ENCODE results near the gene NPAS3. TPM values are rescaled to one million over a fixed set of nuclear protein-coding genes. Genes with fewer than 3 reads are reported as not detected.

Gene NPAS3
- total and polyA plus RNA-seq, 8 donors, result 0.23 to 2.8 (median 1.4) TPM

DNA sequence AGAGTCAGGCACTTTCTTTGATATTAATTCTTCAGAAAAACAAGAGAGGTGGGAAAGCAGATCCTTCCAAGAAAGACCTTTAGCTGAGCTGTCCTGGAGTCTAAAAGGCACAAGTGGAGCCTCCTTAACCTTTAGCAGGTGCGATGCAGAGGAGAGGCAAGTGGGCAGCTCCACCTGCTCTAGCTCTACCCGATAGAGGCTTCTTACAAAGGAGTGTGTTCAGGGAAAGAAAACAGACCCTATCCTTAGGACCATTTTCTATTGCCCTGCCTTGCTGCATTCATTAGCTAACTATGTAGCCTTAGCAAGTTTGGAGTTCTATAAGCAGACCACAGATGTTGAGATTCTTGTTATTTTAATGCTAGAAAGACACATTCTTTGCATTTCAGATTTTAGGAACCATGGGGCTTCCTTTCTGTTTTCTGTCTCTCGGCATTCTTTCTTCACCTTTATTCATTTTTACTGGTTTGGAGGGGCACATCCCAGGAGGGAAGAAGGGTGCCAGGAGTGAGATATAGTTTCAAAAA is 797.7 kb downstream of the NPAS3 start:
- WGBS, 2 donors, result 83 to 91% methylated on average over 3 of the region's 3 CpGs
- TF ChIP-seq, protein P1, sequence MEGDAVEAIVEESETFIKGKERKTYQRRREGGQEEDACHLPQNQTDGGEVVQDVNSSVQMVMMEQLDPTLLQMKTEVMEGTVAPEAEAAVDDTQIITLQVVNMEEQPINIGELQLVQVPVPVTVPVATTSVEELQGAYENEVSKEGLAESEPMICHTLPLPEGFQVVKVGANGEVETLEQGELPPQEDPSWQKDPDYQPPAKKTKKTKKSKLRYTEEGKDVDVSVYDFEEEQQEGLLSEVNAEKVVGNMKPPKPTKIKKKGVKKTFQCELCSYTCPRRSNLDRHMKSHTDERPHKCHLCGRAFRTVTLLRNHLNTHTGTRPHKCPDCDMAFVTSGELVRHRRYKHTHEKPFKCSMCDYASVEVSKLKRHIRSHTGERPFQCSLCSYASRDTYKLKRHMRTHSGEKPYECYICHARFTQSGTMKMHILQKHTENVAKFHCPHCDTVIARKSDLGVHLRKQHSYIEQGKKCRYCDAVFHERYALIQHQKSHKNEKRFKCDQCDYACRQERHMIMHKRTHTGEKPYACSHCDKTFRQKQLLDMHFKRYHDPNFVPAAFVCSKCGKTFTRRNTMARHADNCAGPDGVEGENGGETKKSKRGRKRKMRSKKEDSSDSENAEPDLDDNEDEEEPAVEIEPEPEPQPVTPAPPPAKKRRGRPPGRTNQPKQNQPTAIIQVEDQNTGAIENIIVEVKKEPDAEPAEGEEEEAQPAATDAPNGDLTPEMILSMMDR (IDR thresholded peaks at IDR 0.05), result no peak
- Histone ChIP-seq H3K27ac (no peak overlapping the region), H3K4me1 (no peaks in the 10 kb centered on the region), H3K27me3 (no peaks in the 10 kb centered on the region), H3K36me3 (no peaks in the 10 kb centered on the region), H3K9me3 (no peaks in the 10 kb centered on the region), H3K4me3 (no peak overlapping the region)
- intact Hi-C loops (cut with DNase I), result no loop called here
- ATAC-seq (no peak), FAIRE-seq (no peak), DNase-seq (no peak)

DNA sequence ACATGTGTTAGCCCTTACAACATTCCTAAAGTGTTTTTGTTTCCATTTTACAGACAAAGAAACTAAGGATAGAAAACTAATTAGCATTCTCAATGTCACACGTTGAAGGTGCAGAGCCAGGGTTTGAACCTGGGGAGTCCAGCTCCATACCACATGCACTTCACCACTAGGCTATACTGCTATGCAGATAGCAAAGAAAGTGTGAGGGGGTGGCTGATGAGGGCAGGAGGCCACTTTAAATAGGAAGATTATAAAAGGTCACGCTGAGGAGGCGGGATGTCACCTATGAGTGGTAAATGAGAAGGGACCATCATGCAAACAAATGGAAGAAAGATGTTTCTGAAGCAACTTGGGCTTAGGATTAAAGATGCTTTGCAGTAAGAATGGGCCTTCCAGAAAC is 798.3 kb downstream of the NPAS3 start:
- Histone ChIP-seq H3K27ac (no peak overlapping the region), H3K27me3 (no peaks in the 10 kb centered on the region), H3K36me3 (no peaks in the 10 kb centered on the region), H3K9me3 (no peaks in the 10 kb centered on the region), H3K4me1 (no peaks in the 10 kb centered on the region), H3K4me3 (no peak overlapping the region)
- TF ChIP-seq, protein P1 (IDR thresholded peaks at IDR 0.05), result no peak
- ATAC-seq, result no peak
- no peak for DNase-seq
- no peak for FAIRE-seq
- intact Hi-C loops (cut with DNase I), result no loop called here
- 78 to 92% methylated on average over 3 of the region's 3 CpGs for WGBS, 2 donors

DNA sequence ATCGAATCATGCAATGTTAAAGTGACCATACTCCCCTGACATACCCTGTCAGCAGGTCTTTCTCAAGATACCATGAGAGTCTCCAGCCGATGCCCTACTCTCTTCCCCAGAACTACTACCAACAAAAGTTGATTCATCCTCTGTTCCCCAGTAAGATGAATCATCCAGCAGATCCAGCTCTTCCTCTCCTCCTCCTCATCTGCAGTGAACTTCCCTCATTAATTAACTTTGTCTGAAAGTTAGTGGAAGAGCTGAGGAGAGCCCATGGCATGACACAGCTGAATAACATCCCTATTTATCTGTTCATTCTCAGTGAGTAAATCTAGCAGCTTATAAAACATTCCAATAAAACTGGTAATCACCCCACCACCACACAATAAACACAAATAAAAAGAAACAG is 798.8 kb downstream of the NPAS3 start:
- no peak for FAIRE-seq
- intact Hi-C loops (cut with DNase I), result no loop called here

DNA sequence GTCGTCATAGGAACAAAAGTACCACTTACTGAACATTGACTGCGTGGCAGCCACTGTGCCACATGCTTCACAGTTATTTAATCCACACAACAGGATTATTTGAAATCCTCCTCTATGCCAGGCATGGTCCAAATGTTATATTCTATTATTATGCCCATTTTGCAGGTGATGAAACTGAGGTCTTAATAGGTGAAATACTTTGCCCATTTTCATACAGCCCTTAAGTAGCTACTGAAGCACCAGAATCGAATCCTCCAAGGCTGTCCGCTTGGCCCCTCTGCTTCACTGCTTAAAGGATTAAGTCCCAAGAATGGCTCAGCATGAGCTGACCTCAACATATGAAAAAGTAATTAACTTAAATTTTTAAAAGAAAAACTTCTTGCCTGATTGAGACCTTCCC is 799.4 kb downstream of the NPAS3 start:
- intact Hi-C loops (cut with DNase I), result no loop called here
- no peaks in the 10 kb centered on the region for H3K36me3 ChIP-seq
- no peaks in the 10 kb centered on the region for H3K27me3 ChIP-seq
- TF ChIP-seq, protein P1 (IDR thresholded peaks at IDR 0.05), result no peak
- H3K9me3 ChIP-seq, result no peaks in the 10 kb centered on the region
- H3K4me3 ChIP-seq, result no peak overlapping the region
- no peak overlapping the region for H3K27ac ChIP-seq
- no peak for FAIRE-seq
- ATAC-seq, result no peak
- WGBS, 2 donors, result 84 to 88% methylated on average over 4 of the region's 4 CpGs
- H3K4me1 ChIP-seq, result no peaks in the 10 kb centered on the region
- no peak for DNase-seq

More for the DNA sequence above, 798.8 kb downstream of the NPAS3 start:
- H3K9me3 ChIP-seq, result no peaks in the 10 kb centered on the region
- H3K36me3 ChIP-seq, result no peaks in the 10 kb centered on the region
- ATAC-seq (no peak), DNase-seq (no peak)
- H3K27ac ChIP-seq, result no peak overlapping the region
- H3K4me3 ChIP-seq, result no peak overlapping the region
- TF ChIP-seq, protein P1 (IDR thresholded peaks at IDR 0.05), result no peak
- 72 to 87% methylated on average over 2 of the region's 2 CpGs for WGBS, 2 donors
- no peaks in the 10 kb centered on the region for H3K27me3 ChIP-seq
- no peaks in the 10 kb centered on the region for H3K4me1 ChIP-seq

DNA sequence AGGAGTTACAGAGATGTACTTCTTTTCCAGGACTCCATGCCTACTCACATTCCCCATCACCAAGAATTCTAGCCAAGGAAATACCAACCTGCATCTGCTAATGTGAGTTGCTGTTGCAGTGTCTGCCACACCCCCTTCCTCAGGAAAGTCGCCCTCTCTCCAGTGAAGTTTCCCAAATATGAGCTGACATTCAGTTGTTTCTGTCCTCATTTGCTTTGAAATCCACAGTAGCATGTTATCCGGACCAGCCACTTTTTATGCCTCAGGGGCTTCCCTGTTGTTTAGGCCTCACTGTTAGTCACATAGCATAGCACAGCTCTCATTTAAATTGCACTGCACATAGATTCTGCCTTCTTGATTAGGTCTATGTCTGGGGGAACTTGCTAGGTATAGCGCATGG is 799.8 kb downstream of the NPAS3 start:
- no peaks in the 10 kb centered on the region for H3K36me3 ChIP-seq
- FAIRE-seq (no peak), DNase-seq (no peak), ATAC-seq (no peak)
- no peaks in the 10 kb centered on the region for H3K27me3 ChIP-seq
- no peaks in the 10 kb centered on the region for H3K4me1 ChIP-seq
- no peak overlapping the region for H3K27ac ChIP-seq
- 86 to 91% methylated on average over 3 of the region's 3 CpGs for WGBS, 2 donors
- H3K9me3 ChIP-seq, result no peaks in the 10 kb centered on the region
- intact Hi-C loops (cut with DNase I), result no loop called here
- TF ChIP-seq, protein P1 (IDR thresholded peaks at IDR 0.05), result no peak
- no peak overlapping the region for H3K4me3 ChIP-seq

All from pancreas (tissue), 10 donors.